AG08396 (cell line): Measurements from ENCODE around the gene CIB4.

Experiments used
- DNase-seq: peaks from one replicate; pipeline ENCODE4 v3.0.0; 2012; ENCODE audit warnings: low spot score, mixed read lengths

Gene CIB4

GRCh38 chr2:26581991-26582842 is 58.9 kb downstream of the CIB4 start:
- DNase-seq, result no peak

DNA sequence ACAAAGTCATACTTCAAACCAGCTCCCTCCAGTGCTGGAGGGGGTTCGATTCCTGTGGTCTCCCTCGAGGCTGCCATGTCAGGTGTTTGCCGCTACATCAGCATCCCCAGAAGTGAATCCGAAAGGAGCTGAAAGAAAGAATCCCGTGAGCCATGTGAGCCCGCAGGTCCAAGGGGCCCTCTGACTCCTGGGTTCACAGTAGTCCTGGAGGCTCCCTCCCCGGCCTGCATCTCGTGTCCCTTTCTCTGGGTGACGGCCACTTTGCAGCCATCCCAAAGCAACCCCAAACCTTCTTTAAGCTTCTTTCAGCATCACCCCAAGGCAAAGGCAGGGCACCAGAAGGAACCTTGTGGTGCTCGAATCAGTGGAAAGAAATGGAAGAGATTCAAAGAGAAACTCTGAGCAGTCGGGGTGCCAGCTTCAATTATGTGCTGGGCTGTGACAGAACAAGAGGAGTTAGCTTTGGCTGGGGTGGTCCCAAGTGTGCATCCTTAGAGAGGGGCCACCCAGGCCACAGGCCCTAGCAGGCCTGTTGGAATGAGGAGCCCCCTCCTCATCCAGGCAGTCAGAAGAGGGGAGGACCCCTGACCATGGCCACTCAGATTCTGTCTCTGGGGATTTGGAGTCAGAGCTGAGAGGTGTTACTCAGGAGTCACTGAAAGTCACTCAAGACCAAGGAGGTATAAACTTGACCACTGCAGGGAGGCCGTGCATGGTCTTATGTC is 59.7 kb downstream of the CIB4 start:
- DNase-seq, result no peak

GRCh38 chr2:26580751-26581150 is 60.4 kb downstream of the CIB4 start:
- DNase-seq, result no peak

GRCh38 chr2:26580151-26580550 is 61.0 kb downstream of the CIB4 start:
- no peak for DNase-seq

DNA sequence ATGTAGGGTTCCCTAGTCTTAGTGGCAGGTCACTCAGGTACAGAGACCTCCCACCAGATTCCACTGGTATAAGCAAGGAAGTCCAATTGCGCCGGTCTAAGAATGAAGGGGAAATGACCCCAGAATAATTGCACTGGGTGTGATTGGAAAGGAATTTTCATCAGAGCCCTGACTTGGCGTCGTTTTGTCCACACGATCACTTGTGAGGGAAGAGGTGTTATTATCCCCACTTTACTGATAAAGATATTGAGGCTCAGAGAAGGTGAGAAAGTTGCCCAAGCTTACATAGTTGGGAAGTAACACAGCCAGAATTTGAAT is 61.5 kb downstream of the CIB4 start:
- DNase-seq, result no peak

GRCh38 chr2:26579025-26579722 is 62.0 kb downstream of the CIB4 start:
- no peak for DNase-seq

DNA sequence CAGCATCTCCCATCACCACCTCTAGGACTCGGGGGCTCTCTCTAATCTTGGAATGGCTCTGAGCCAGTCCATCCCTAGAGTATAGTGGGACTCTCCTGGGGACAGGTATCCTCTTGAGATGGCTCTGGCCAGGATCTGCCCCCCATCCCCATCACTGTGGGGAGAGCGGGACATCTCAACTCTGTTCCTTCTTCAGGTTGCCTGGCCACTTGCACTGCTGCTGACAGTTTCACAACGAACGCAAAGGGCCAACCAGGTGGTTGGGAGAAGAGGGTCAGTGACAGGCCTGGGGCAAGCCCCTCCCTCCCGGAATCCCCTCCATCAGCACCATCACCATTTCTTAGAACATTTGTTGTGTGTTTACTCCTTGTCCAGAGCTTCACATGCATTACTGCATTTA is 62.6 kb downstream of the CIB4 start:
- DNase-seq, result no peak

GRCh38 chr2:26578113-26578458 is 63.1 kb downstream of the CIB4 start:
- DNase-seq, result no peak

DNA sequence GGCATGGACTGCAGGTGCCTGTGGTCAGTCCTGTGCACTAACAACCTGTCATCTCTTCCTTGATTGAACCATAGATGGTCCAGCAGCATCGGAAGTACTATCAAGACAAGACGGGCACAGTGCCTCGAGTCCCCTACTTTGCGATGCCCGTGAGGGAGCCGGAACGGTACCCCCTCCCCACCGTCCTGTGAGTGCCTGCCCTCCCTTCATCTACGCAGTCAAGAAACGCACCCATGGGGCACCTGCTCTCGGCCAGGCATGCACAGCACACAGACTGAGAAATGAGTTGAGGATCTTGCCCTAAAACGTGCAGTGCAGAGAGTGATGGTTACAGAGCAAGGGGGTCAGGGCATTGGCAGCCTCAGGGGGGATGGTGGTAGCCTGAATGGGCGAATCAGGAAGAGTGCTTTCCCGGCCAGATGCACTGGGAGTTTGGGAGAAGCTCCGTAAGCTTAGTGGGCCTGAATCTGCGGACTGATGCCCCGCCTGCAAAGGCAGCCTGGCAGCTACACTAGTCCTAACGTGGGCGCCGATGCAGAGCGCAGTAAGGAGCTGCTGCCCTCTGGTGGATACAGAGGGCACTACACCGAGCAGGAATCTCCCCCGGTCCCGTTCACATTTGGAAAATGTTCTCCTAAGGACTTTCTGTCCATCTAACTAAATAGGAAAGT is 63.6 kb downstream of the CIB4 start:
- DNase-seq, result peak; percentile 88

GRCh38 chr2:26576565-26577441 is 64.4 kb downstream of the CIB4 start:
- no peak for DNase-seq

DNA sequence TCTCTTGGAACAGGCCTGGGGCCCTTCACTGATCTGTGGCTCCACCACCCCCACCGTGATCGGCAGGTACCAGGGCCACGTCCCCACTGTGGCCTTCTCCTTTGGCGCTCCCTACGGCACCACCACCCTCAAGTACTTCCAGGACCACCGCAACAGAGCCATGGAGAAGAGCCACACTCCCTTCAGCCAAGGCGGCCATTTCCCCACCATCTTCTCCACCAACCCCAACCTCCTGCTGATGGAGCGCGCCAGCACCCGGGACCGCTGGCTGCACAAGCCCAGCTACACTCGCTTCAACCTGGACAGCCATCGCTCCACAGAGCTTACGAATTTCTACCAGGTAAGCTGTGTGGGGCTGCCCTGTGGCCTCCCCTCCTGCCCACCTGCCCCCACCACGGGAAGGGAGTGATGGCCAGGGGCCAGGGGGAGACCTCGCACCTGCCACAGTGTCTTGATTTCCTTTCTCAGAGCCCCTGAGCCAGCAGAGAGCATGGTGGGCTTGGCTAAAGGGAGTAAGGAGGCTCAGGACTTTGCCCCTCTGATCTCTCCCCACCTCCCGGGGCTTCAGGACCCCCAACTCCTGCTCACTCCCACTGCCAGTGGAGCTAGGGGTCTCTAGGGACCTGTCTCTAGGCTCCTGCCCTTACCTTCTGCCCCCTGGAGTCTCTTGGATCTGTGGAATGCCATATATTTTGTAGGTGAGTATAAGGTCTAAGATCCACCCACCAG is 65.2 kb downstream of the CIB4 start:
- no peak for DNase-seq

DNA sequence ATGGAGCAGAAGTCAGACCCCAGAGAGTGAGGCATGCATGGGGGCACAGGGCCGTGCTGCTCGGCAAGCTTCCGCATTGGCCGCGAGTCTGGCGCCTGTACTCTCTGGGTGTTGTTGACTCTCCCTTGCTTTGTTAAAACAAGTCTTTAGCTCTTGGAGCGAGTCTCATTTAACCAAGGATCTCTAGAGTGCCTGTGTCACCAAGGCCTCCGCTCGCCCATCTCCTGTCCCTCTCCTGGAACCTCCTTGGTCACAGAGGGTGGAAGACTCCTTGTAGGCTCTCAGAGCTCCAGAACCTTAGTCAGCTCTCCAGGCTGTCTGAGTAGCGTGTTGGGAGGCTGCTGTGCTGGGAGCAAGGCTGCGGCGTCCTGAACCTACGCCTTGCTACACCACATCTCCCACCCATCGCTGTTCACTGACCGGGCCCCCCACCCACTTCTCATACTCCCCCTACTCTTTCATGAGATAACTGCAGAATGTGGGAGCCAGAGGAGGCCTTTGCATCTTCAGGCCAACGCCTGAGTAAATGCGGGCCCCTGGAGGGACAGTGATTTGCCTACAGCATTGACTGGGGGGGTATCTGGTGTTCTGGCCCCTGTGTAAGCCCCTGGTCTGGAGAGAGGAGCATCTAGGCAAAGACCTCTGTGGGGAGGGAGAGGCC is 66.1 kb downstream of the CIB4 start:
- no peak for DNase-seq

DNA sequence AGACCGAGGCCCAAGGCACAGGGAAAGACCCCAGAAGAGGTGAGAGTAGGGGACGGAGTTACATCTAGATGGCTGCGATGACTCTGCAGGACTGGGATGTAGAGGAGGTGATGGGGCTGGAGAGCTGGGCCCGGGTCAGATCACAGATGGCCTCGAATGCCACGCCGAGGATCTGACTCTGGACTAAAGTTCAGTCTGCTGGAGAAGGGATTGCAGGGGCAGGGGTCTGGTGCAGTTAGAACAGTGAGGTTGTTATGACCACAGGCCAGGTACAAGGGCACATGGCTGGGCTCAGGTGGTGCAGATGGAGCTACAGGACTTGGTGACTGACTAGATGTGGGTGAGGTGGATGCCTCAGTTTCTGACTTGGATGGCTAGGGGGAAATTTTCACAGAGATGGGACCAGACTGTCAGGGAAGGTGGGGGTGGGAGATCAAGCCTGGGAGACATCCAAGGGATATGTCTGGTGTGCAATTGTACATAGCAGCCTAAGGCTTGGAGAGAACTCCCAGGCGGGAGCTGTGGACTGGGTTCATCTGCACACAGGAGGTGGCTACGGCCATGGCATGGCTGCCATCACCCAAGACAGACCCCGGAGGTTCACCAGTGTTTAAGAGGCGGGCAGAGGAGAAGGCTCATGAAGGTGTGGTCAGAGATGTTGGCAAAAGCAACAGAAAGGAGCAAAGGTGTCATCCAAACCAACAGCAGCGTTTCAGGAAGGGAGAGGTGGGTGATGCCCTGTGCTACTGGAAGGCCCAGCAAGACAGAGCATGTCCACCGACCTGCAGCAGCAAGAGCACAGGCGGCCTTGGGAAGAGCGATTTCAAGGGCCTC is 66.9 kb downstream of the CIB4 start:
- no peak for DNase-seq

DNA sequence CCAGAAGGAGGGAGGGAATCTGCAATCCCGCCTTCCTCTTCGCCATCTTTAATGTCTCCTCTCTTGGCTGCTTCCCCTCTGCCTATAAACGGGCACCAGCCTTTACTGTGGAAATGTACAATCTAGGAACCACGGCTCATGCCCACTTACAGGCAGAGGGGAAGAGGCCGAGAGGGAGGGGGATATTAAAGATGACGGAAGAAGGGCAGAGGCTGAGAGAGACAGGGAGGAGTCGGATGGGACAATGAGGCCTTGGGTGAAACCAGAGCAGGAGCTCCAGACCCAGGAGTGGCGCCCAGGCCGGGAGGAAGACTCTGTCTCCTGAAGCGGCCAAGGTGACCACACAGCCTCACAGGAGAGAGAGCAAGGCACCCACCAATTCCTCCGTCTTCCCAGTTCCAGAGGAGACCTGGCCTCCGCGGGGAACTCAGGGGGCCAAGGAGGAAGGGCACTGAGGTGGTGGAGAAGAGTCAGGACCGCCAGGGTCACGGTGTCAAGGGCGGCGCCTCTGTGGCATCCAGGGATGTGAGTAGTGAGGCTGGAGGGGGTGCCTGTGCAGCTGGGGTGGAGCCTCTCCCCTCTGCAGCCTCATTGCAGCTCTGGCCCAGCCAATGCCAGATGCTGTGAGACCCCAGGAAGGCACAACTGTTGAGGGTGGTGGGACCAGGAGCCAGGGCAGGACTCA is 67.8 kb downstream of the CIB4 start:
- DNase-seq, result no peak

DNA sequence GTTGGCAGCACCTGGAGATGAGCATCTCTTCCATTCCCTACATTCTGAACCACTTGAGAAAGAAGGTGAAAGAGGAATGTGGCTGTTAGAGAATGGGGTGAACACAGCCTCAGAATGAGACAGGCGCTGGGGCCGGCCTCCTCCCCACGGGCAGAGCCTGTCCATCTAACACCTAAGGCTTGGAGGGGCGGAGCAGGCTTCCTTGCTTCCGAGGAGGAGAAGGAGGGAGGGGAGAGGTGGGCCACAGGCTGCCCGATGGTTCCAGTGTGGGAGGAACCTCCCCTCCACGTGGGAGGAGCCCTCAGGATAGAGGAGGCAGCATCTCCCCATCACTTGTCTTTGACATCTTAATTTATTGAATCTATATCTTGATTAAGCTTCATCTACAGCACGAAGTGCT is 68.6 kb downstream of the CIB4 start:
- no peak for DNase-seq

- no peak for DNase-seq
Observed at GRCh38 chr2:26571316-26571715, 69.8 kb downstream of the CIB4 start.

DNA sequence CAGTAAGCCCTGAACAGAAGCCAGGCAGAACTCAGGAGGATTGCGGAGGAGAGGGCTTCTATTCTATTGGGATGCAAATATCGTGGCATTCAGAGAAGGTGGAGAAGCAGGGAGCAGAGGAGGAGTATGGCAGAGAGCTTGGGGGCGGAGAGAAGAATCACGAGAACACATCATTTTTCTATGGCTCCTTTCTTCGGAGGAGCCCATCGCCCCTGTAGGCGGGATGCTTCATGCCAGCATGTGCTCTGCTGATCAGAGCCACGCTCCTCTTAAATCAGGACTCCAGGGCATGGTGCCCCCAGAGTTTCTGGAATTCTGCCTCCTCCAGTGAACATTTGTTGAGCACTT is 71.1 kb downstream of the CIB4 start:
- no peak for DNase-seq

DNA sequence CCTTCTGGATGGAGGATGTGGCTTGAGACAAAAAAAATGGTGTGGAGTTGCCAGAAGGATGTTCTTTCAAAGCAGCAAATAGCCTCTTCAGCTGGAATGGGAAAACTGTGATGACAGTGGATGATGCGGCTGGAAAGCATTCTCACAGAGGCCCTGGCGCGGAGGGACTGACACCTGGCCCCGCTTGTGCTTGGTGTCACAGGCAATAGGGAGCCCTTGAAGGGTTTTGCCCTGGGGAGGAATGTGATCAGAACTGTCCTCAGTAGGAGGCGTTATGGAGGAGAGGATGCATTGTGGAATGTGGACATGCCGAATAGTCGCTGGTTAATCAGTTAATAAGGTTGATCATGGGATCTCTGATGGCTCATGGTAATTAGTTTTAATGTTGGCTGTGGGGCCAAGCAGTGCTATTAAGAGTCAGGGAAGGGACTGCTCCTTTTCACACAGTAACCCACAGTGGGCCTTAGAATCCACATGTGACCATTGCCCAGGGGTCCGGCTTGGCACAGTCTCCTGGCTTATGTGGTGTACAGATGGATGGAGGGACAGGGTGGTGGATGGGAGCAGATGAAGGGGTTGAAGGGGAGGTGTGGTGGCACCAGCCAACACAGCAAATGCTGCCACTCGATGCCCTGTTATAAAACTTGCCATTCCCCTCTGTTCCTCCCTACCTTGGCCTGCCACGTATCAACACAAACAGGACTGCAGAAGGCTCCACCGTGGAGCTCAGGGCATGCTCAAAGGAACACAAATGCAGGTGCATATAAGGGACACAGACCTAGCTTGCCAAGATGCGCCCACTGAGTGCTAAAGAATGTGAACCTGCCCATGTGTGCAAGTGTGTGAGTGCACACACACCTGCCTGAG is 71.7 kb downstream of the CIB4 start:
- DNase-seq, result no peak
